ENCODE measurements around the gene MN1.

GRCh38 chr22:27775087-27775698 lies 26.4 kb downstream of the MN1 start:
- no peak for TF ChIP-seq EZH2 (IDR thresholded peaks at IDR 0.05)
- no peak for TF ChIP-seq POLR2AphosphoS5 (IDR thresholded peaks at IDR 0.05; ENCODE audit: borderline replicate concordance, low read depth, low read length)
- no peak for TF ChIP-seq FOXP2 (optimal IDR thresholded peaks at IDR 0.05; ENCODE audit: control extremely low read depth, extremely low read length, insufficient read depth)
